GM12878 (cell line): Measurements from ENCODE around the gene MAPKBP1. TPM values are rescaled to one million over a fixed set of nuclear protein-coding genes. Genes with fewer than 3 reads are reported as not detected.

Experiments used
- ATAC-seq: fragments of 200-7000 bp; cut with Tn5 transposase; 3 replicates; pipeline ENCODE4 v1.9.1; 2020; ENCODE audit warnings: mild to moderate bottlenecking, moderate library complexity
- BruUV-seq: library from RNA; stranded (reverse); fragments of 400-500 nt; replicated peaks from 2 replicates; lab custom pipeline; 2021; lab: Mats Ljungman, UMichigan
- CTCF ChIA-PET: fragments of 300-600 bp; sonication (Branson Sonifier 250); formaldehyde crosslinking; extraction: SDS; loops from one replicate; lab custom pipeline; 2021; ENCODE audit warnings: inconsistent platforms; lab: Yijun Ruan, JAX
- POLR2A ChIA-PET: fragments of 350-600 bp; formaldehyde crosslinking; extraction: SDS; loops from one replicate; lab custom pipeline; 2021; ENCODE audit warnings: inconsistent platforms; lab: Charles Lee
- RAD21 ChIA-PET: fragments of 300-600 bp; sonication (Branson Sonifier 250); formaldehyde crosslinking; loops from one replicate; lab custom pipeline; 2023; ENCODE audit warnings: antibody characterized with exemption; ENCODE audit not compliant: unreplicated experiment; lab: Charles Lee
- SMC1A ChIA-PET: fragments of 300-600 bp; sonication (Branson Sonifier 250); formaldehyde crosslinking; loops from one replicate; lab custom pipeline; 2023; ENCODE audit not compliant: unreplicated experiment, uncharacterized antibody; lab: Charles Lee
- DNase-seq: peaks from one replicate; pipeline ENCODE4 v3.0.0-alpha.2; 2011; ENCODE audit warnings: low read depth, low spot score
- FAIRE-seq: peaks from 3 replicates; lab custom pipeline; 2011; peaks lifted over from hg19 to GRCh38; lab: Jason Lieb, UNC
- H2AFZ ChIP-seq: 2 replicates; pipeline ENCODE4 v1.6.0; 2011; ENCODE audit warnings: low read depth, low read length, control low read depth; ENCODE audit not compliant: control insufficient read depth
- H3K27ac ChIP-seq: 2 replicates; pipeline ENCODE4 v1.5.1; 2011; ENCODE audit warnings: control low read depth; ENCODE audit not compliant: control insufficient read depth, insufficient read depth
- H3K27me3 ChIP-seq, 2 experiments: replicated peaks in 1 of 2; 2 replicates each; pipeline versions ENCODE4 v1.6.0 to v1.6.1; 2011; ENCODE audit warnings: low read length in 1 of 2; ENCODE audit not compliant: control insufficient read depth in 2 of 2, insufficient read depth in 2 of 2
- H3K36me3 ChIP-seq, 2 experiments: 2 replicates each; pipeline ENCODE4 v1.5.1; 2011; ENCODE audit warnings: low read length in 1 of 2; ENCODE audit not compliant: control insufficient read depth in 2 of 2, insufficient read depth in 2 of 2
- H3K4me1 ChIP-seq: 2 replicates; pipeline ENCODE4 v1.6.1; 2011; ENCODE audit warnings: mild to moderate bottlenecking, low read length, moderate library complexity, mixed read lengths; ENCODE audit not compliant: control insufficient read depth, insufficient read depth
- H3K4me2 ChIP-seq: 2 replicates; pipeline ENCODE4 v1.6.0; 2011; ENCODE audit warnings: control low read depth; ENCODE audit not compliant: control insufficient read depth, insufficient read depth
- H3K4me3 ChIP-seq: fragments of 200-600 bp; sonication (generic); 2 replicates; pipeline ENCODE4 v1.5.1; 2016
- H3K79me2 ChIP-seq: 2 replicates; pipeline ENCODE4 v1.6.0; 2011; ENCODE audit warnings: low read length; ENCODE audit not compliant: control insufficient read depth, insufficient read depth
- H3K9ac ChIP-seq: 2 replicates; pipeline ENCODE4 v1.8.0; 2011; ENCODE audit warnings: low read length, control low read depth, mixed read lengths; ENCODE audit not compliant: control insufficient read depth, insufficient read depth
- H3K9me3 ChIP-seq: replicated peaks from 3 replicates; pipeline ENCODE4 v1.5.1; 2011; ENCODE audit warnings: mild to moderate bottlenecking, low read length; ENCODE audit not compliant: control insufficient read depth, insufficient read depth
- H4K20me1 ChIP-seq: 2 replicates; pipeline ENCODE4 v1.6.0; 2011; ENCODE audit not compliant: control insufficient read depth, insufficient read depth
- ESRRA ChIP-seq: IDR thresholded peaks from 2 replicates; pipeline ENCODE4 v1.6.1; 2012; ENCODE audit warnings: mild to moderate bottlenecking, low read length, improper control_type of control experiment
- HDAC6 ChIP-seq: fragments of 200-600 bp; sonication (generic); IDR thresholded peaks from one replicate; pipeline ENCODE4 v1.8.0; 2017; ENCODE audit warnings: antibody characterized with exemption; ENCODE audit not compliant: unreplicated experiment
- IRF4 ChIP-seq: IDR thresholded peaks from 2 replicates; pipeline ENCODE4 v1.6.1; 2011; ENCODE audit warnings: low read depth, low read length
- JUND ChIP-seq: IDR thresholded peaks from 2 replicates; pipeline ENCODE4 v1.6.1; 2012; ENCODE audit warnings: low read depth, mild to moderate bottlenecking, low read length, improper control_type of control experiment, moderate library complexity
- MEF2A ChIP-seq: IDR thresholded peaks from 2 replicates; pipeline ENCODE4 v1.6.1; 2011; ENCODE audit warnings: low read depth, mild to moderate bottlenecking, low read length, moderate library complexity; ENCODE audit not compliant: insufficient read depth
- SREBF2 ChIP-seq: IDR thresholded peaks from 2 replicates; pipeline ENCODE4 v1.6.1; 2012; ENCODE audit warnings: mild to moderate bottlenecking, low read length
- ZBTB33 ChIP-seq: fragments of 450-650 bp; IDR thresholded peaks from 2 replicates; pipeline ENCODE4 v1.6.1; 2017; ENCODE audit warnings: mild to moderate bottlenecking
- ZZZ3 ChIP-seq: IDR thresholded peaks from 2 replicates; pipeline ENCODE4 v1.6.1; 2011; ENCODE audit warnings: low read depth; ENCODE audit not compliant: control insufficient read depth, insufficient read length
- WGBS: methylation state at CpG from one replicate; pipeline ENCODE4 v1.1.6; 2016; ENCODE audit warnings: low lambda C conversion rate; ENCODE audit not compliant: insufficient replicate concordance, insufficient coverage; ENCODE audit errors: missing lambda C conversion rate; 5-methylcytosine and 5-hydroxymethylcytosine counted together
- in situ Hi-C: fragments of 300-500 bp; cut with MboI; formaldehyde crosslinking; loops from 9 replicates; pipeline ENCODE4 v1.14.3; 2018; ENCODE audit warnings: mixed read lengths
- intact Hi-C: fragments of 100-400 bp; cut with micrococcal nuclease; formaldehyde crosslinking; loops from one replicate; pipeline ENCODE4 v1.14.2; 2022; ENCODE audit not compliant: unreplicated experiment
- polyA plus RNA-seq, 11 experiments: library from polyadenylated mRNA; depleted of rRNA in 4 of 11; unstranded in 6 of 11; stranded (reverse) in 5 of 11; fragments of >200 nt; fragmentation: Nextera tagmentation in 4 of 11; fragmentation: Illumina TruSeq in 1 of 11; extraction: Ambion mirVana in 4 of 11; extraction: Trizol in 1 of 11; gene quantifications; 1 replicate in 1 of 11; 2 replicates in 10 of 11; pipeline versions ENCODE4 v1.2.1 to v1.2.3, GENCODE V29; 2011 to 2016; ENCODE audit warnings: inconsistent platforms in 2 of 11, missing spikeins in 2 of 11, low read depth in 1 of 11
- total RNA-seq, 4 experiments: library from RNA; depleted of rRNA in 3 of 4; stranded (reverse); fragments of >200 nt in 3 of 4; fragmentation: Illumina TruSeq in 1 of 4; extraction: Trizol in 1 of 4; gene quantifications; 2 replicates each; pipeline versions ENCODE4 v1.2.1 to v1.2.3, GENCODE V29; 2013 to 2021

Gene MAPKBP1
- total and polyA plus RNA-seq, 10 of the 15 experiments (the other 5 are each of a cell fraction or from before 2014, with no cell fraction given) = 0.44 to 19.0 (median 7.3) TPM

GRCh38 chr15:41836713-41837454, 62.6 kb downstream of the MAPKBP1 start:
- SMC1A ChIA-PET = interaction anchor here (0.8 to 1.4 kb wide), 2 partner anchors 9 to 63 kb away, joined by 3 read pairs; partner anchors contain the start of gene JMJD7
- H3K4me3 ChIP-seq = no peak overlapping the region
- CTCF ChIA-PET = no interaction called here
- TF ChIP-seq ZZZ3 = no peak
- no peak for TF ChIP-seq JUND
- TF ChIP-seq, all 136 proteins: peak for 0
- H3K79me2 ChIP-seq = no peaks in the 10 kb centered on the region
- no peak overlapping the region for H3K27ac ChIP-seq
- H3K36me3 ChIP-seq = no peaks in the 10 kb centered on the region; a peak in 1 of 4 replicates
- H3K9me3 ChIP-seq = no peaks in the 10 kb centered on the region
- no peak for FAIRE-seq
- WGBS = 93% methylated on average over 23 of the region's 23 CpGs
- H2AFZ ChIP-seq = no peak overlapping the region
- BruUV-seq = no TSS peak
- ATAC-seq = no peak
- in situ Hi-C loops = no loop called here
- ChIA-PET POLR2A (no interaction called here), RAD21 (interaction anchor here (0.6 kb wide), 1 partner anchor 34 kb away, joined by 3 read pairs; no protein-coding TSS in a partner anchor)
- DNase-seq = no peak
- intact Hi-C loops = no loop called here
- no peaks in the 10 kb centered on the region for H3K27me3 ChIP-seq
- no peak overlapping the region for H3K9ac ChIP-seq
- H3K4me1 ChIP-seq = no peaks in the 10 kb centered on the region
- no peaks in the 10 kb centered on the region for H4K20me1 ChIP-seq
- H3K4me2 ChIP-seq = no peak overlapping the region

- no peak within 1 kb of the TSS for H3K9ac ChIP-seq
- RAD21 ChIA-PET = no interaction called here
These were observed 64.2 kb downstream of the MAPKBP1 start, which contains the start of gene PLA2G4B for GRCh38 chr15:41838400-41838897. PLA2G4B (plus strand) TSS chr15:41838847; CDS start chr15:41838914, 67 bp downstream.

More at GRCh38 chr15:41838400-41838897, 64.2 kb downstream of the MAPKBP1 start, which contains the start of gene PLA2G4B:
- ChIA-PET CTCF (interaction anchor here (0.6 to 1.0 kb wide), 2 partner anchors 43 to 66 kb away, joined by 3 read pairs; no protein-coding TSS in a partner anchor), POLR2A (interaction anchor here (0.5 kb wide), 1 partner anchor 360 kb away, joined by 8 read pairs; no protein-coding TSS in a partner anchor), SMC1A (interaction anchor here (1.4 kb wide), 1 partner anchor 10 kb away, joined by 3 read pairs; the partner anchor contains the start of gene JMJD7)
- H3K4me3 ChIP-seq = no peak within 1 kb of the TSS
- H4K20me1 ChIP-seq = no peaks in the 10 kb centered on the region
- DNase-seq = no peak
- H3K36me3 ChIP-seq = no peaks in the 10 kb centered on the region
- ATAC-seq = no peak
- in situ Hi-C loops (no loop called here), intact Hi-C loops (no loop called here)
- 91% methylated on average over 6 of the region's 6 CpGs for WGBS
- BruUV-seq = no TSS peak
- H3K79me2 ChIP-seq = no peaks in the 10 kb centered on the region
- no peak within 1 kb of the TSS for H2AFZ ChIP-seq
- no peak for FAIRE-seq
- TF ChIP-seq ESRRA (no peak), SREBF2 (no peak), MEF2A (no peak), HDAC6 (no peak), ZBTB33 (no peak), IRF4 (no peak)
- no peaks in the 10 kb centered on the region for H3K9me3 ChIP-seq
- no peaks in the 10 kb centered on the region for H3K4me1 ChIP-seq
- no peaks in the 10 kb centered on the region for H3K27me3 ChIP-seq
- H3K27ac ChIP-seq = no peak within 1 kb of the TSS
- H3K4me2 ChIP-seq = no peak within 1 kb of the TSS
